ENCODE results near the gene CHI3L2.

GRCh38 chr1:111252786-111253185 is 25.3 kb downstream of the CHI3L2 start:
- TF ChIP-seq, protein P1, sequence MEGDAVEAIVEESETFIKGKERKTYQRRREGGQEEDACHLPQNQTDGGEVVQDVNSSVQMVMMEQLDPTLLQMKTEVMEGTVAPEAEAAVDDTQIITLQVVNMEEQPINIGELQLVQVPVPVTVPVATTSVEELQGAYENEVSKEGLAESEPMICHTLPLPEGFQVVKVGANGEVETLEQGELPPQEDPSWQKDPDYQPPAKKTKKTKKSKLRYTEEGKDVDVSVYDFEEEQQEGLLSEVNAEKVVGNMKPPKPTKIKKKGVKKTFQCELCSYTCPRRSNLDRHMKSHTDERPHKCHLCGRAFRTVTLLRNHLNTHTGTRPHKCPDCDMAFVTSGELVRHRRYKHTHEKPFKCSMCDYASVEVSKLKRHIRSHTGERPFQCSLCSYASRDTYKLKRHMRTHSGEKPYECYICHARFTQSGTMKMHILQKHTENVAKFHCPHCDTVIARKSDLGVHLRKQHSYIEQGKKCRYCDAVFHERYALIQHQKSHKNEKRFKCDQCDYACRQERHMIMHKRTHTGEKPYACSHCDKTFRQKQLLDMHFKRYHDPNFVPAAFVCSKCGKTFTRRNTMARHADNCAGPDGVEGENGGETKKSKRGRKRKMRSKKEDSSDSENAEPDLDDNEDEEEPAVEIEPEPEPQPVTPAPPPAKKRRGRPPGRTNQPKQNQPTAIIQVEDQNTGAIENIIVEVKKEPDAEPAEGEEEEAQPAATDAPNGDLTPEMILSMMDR (IDR thresholded peaks at IDR 0.05): no peak
- TF ChIP-seq POLR2A (IDR thresholded peaks at IDR 0.05): no peak
